Measurements from ENCODE around the gene ST8SIA3. TPM values are rescaled to one million over a fixed set of nuclear protein-coding genes. Genes with fewer than 3 reads are reported as not detected.

ST8SIA3 gene
- total RNA-seq, 2 experiments from 2014 or later, result not detected

GRCh38 chr18:57347784-57348183 lies 4.6 kb upstream of the ST8SIA3 start:
- H2AFZ ChIP-seq (ENCODE audit: low read length), result no peak overlapping the region
- intact Hi-C loops (cut with micrococcal nuclease; ENCODE audit: unreplicated experiment), result no loop called here
- ChIA-PET CTCF (ENCODE audit: unreplicated experiment) (no interaction called here), POLR2A (no interaction called here)
- H3K27ac ChIP-seq (ENCODE audit: low read depth, low read length, poor library complexity, severe bottlenecking), result no peak overlapping the region
- no peak for TF ChIP-seq EZH2phosphoT487 (IDR thresholded peaks at IDR 0.05; ENCODE audit: borderline replicate concordance, low read depth, low read length)
- no peak for TF ChIP-seq CTCF (conservative IDR thresholded peaks at IDR 0.05; ENCODE audit: low read length)
- DNase-seq (ENCODE audit: low spot score), result no peak
- H3K4me2 ChIP-seq (ENCODE audit: low read length), result no peak overlapping the region
- H3K9me2 ChIP-seq (ENCODE audit: insufficient read depth, low read length), result no peaks in the 10 kb centered on the region
- H3K9me3 ChIP-seq (ENCODE audit: low read length), result no peaks in the 10 kb centered on the region
- BruUV-seq (replicated peaks), result no TSS peak
- H3K36me3 ChIP-seq (ENCODE audit: insufficient read depth, low read length), result no peaks in the 10 kb centered on the region
- H4K20me1 ChIP-seq (ENCODE audit: insufficient read depth, low read length), result no peaks in the 10 kb centered on the region
- H3K4me3 ChIP-seq (ENCODE audit: low read depth, low read length, poor library complexity, severe bottlenecking), result no peak overlapping the region
- no peaks in the 10 kb centered on the region for H3K4me1 ChIP-seq (ENCODE audit: insufficient read depth, low read length, poor library complexity, severe bottlenecking)
- H3K79me2 ChIP-seq (ENCODE audit: insufficient read depth, low read depth, low read length), result no peaks in the 10 kb centered on the region

DNA sequence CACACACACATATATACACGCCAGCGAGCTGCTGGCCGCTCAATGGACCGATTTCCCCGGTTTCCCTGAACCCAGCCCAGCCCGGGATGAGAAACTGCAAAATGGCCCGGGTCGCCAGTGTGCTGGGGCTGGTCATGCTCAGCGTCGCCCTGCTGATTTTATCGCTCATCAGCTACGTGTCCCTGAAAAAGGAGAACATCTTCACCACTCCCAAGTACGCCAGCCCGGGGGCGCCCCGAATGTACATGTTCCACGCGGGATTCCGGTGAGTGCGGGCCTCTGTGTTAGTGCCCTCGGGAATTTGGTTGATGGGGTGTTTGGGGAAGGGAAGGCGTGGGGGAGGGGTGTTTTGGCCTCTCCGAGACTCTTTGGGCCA lies 392 bp downstream of the ST8SIA3 start:
- no peaks in the 10 kb centered on the region for H3K9me3 ChIP-seq (ENCODE audit: low read length)
- intact Hi-C loops (cut with micrococcal nuclease; ENCODE audit: unreplicated experiment), result no loop called here
- ChIA-PET POLR2A (no interaction called here), CTCF (ENCODE audit: unreplicated experiment) (no interaction called here)
- no peak overlapping the region for H3K4me2 ChIP-seq (ENCODE audit: low read length)
- no peak overlapping the region for H2AFZ ChIP-seq (ENCODE audit: low read length)
- no TSS peak for BruUV-seq (replicated peaks)
- no peaks in the 10 kb centered on the region for H4K20me1 ChIP-seq (ENCODE audit: insufficient read depth, low read length)
- no peaks in the 10 kb centered on the region for H3K36me3 ChIP-seq (ENCODE audit: insufficient read depth, low read length)
- TF ChIP-seq CTCF (conservative IDR thresholded peaks at IDR 0.05; ENCODE audit: low read length) (no peak), EZH2phosphoT487 (IDR thresholded peaks at IDR 0.05; ENCODE audit: borderline replicate concordance, low read depth, low read length) (no peak)
- no peak for DNase-seq (ENCODE audit: low spot score)
- H3K9me2 ChIP-seq (ENCODE audit: insufficient read depth, low read length), result no peaks in the 10 kb centered on the region
- no peak overlapping the region for H3K4me3 ChIP-seq (ENCODE audit: low read depth, low read length, poor library complexity, severe bottlenecking)
- no peak overlapping the region for H3K27ac ChIP-seq (ENCODE audit: low read depth, low read length, poor library complexity, severe bottlenecking)
- H3K79me2 ChIP-seq (ENCODE audit: insufficient read depth, low read depth, low read length), result no peaks in the 10 kb centered on the region
- no peaks in the 10 kb centered on the region for H3K4me1 ChIP-seq (ENCODE audit: insufficient read depth, low read length, poor library complexity, severe bottlenecking)

GRCh38 chr18:57353137-57353939 lies 981 bp downstream of the ST8SIA3 start:
- TF ChIP-seq CTCF (conservative IDR thresholded peaks at IDR 0.05; ENCODE audit: low read length), result no peak
- TF ChIP-seq EZH2phosphoT487 (IDR thresholded peaks at IDR 0.05; ENCODE audit: borderline replicate concordance, low read depth, low read length), result no peak
- H3K4me3 ChIP-seq (ENCODE audit: low read depth, low read length, poor library complexity, severe bottlenecking), result no peak overlapping the region
- H3K79me2 ChIP-seq (ENCODE audit: insufficient read depth, low read depth, low read length), result no peaks in the 10 kb centered on the region
- H3K9me3 ChIP-seq (ENCODE audit: low read length), result no peaks in the 10 kb centered on the region
- H3K9me2 ChIP-seq (ENCODE audit: insufficient read depth, low read length), result no peaks in the 10 kb centered on the region
- H3K36me3 ChIP-seq (ENCODE audit: insufficient read depth, low read length), result no peaks in the 10 kb centered on the region
- DNase-seq (ENCODE audit: low spot score), result no peak
- ChIA-PET POLR2A (no interaction called here), CTCF (ENCODE audit: unreplicated experiment) (no interaction called here)
- H2AFZ ChIP-seq (ENCODE audit: low read length), result no peak overlapping the region
- H3K4me1 ChIP-seq (ENCODE audit: insufficient read depth, low read length, poor library complexity, severe bottlenecking), result no peaks in the 10 kb centered on the region
- H3K27ac ChIP-seq (ENCODE audit: low read depth, low read length, poor library complexity, severe bottlenecking), result no peak overlapping the region
- intact Hi-C loops (cut with micrococcal nuclease; ENCODE audit: unreplicated experiment), result no loop called here
- BruUV-seq (replicated peaks), result no TSS peak
- no peak overlapping the region for H3K4me2 ChIP-seq (ENCODE audit: low read length)
- no peaks in the 10 kb centered on the region for H4K20me1 ChIP-seq (ENCODE audit: insufficient read depth, low read length)

Measured in OCI-LY7 (cell line).